GM18502 (cell line): ENCODE data around the gene PRSS22.

Source experiments
- ATAC-seq: cut with Tn5 transposase; IDR thresholded peaks from one replicate; pipeline ENCODE4 v1.9.1; 2021; ENCODE audit warnings: mild to moderate bottlenecking; ENCODE audit not compliant: unreplicated experiment, poor library complexity

The PRSS22 gene

GRCh38 chr16:2852731-2853507 is 5.1 kb downstream of the PRSS22 start:
- no peak for ATAC-seq

- no peak for ATAC-seq
Observed at GRCh38 chr16:2852003-2852730, 5.8 kb downstream of the PRSS22 start.

- no peak for ATAC-seq
Observed at GRCh38 chr16:2848933-2849725, 8.8 kb downstream of the PRSS22 start.

GRCh38 chr16:2846511-2847310 is 11.3 kb downstream of the PRSS22 start:
- ATAC-seq, result no peak

- ATAC-seq, result no peak
Observed at GRCh38 chr16:2845116-2845515, 12.9 kb downstream of the PRSS22 start.

- no peak for ATAC-seq
Observed at GRCh38 chr16:2843526-2843925, 14.4 kb downstream of the PRSS22 start.

GRCh38 chr16:2842340-2843000 is 15.5 kb downstream of the PRSS22 start:
- ATAC-seq, result no peak

GRCh38 chr16:2841606-2842339 is 16.2 kb downstream of the PRSS22 start:
- ATAC-seq, result no peak

- ATAC-seq, result no peak
Observed at GRCh38 chr16:2840914-2841313, 17.1 kb downstream of the PRSS22 start.

GRCh38 chr16:2839650-2840450 is 18.1 kb downstream of the PRSS22 start:
- no peak for ATAC-seq

GRCh38 chr16:2838928-2839327 is 19.0 kb downstream of the PRSS22 start:
- ATAC-seq, result no peak

GRCh38 chr16:2836646-2837508 is 21.1 kb downstream of the PRSS22 start:
- no peak for ATAC-seq

GRCh38 chr16:2835638-2836493 is 22.1 kb downstream of the PRSS22 start:
- ATAC-seq, result no peak

- no peak for ATAC-seq
Observed at GRCh38 chr16:2834968-2835367, 23.0 kb downstream of the PRSS22 start.

GRCh38 chr16:2833776-2834175 is 24.2 kb downstream of the PRSS22 start:
- no peak for ATAC-seq

GRCh38 chr16:2831203-2831602 is 26.8 kb downstream of the PRSS22 start:
- no peak for ATAC-seq

GRCh38 chr16:2830355-2830695 is 27.6 kb downstream of the PRSS22 start:
- ATAC-seq, result no peak
